Measurements from ENCODE around the gene LRRC25.

- no peak for TF ChIP-seq POLR2AphosphoS5 (IDR thresholded peaks at IDR 0.05)
- TF ChIP-seq CTCF (IDR thresholded peaks at IDR 0.05), result no peak
These were observed 5.8 kb downstream of the LRRC25 start for GRCh38 chr19:18391509-18392075.

Measured in breast epithelium (tissue), 3 donors.